ENCODE results near the gene COX8C. TPM values are rescaled to one million over a fixed set of nuclear protein-coding genes. Genes with fewer than 3 reads are reported as not detected.

The COX8C gene
- total and polyA plus RNA-seq, 10 of the 15 experiments (the other 5 are each of a cell fraction or from before 2014, with no cell fraction given), result 0.15 to 0.20 TPM; not detected in 8

- intact Hi-C loops (cut with micrococcal nuclease; ENCODE audit: unreplicated experiment) (no loop called here), in situ Hi-C loops (cut with MboI) (no loop called here)
- ATAC-seq, result no peak
- Histone ChIP-seq H3K9ac (ENCODE audit: control insufficient read depth, insufficient read depth, low read length) (no peak overlapping the region), H3K27me3 (replicated peaks in 1 of 2; ENCODE audit: control insufficient read depth in 2 of 2, insufficient read depth in 2 of 2, low read length in 1 of 2) (no peaks in the 10 kb centered on the region), H3K79me2 (ENCODE audit: control insufficient read depth, insufficient read depth, low read length) (peaks cover 34% of the 10 kb centered on the region), H3K9me3 (replicated peaks; ENCODE audit: control insufficient read depth, insufficient read depth, low read length) (no peaks in the 10 kb centered on the region), H4K20me1 (ENCODE audit: control insufficient read depth, insufficient read depth) (peaks cover 5% of the 10 kb centered on the region; the same call in 1 of the 2 replicates), H3K27ac (ENCODE audit: control insufficient read depth, insufficient read depth) (no peak overlapping the region), H3K4me3 (no peak overlapping the region), H2AFZ (ENCODE audit: control insufficient read depth, low read depth, low read length) (no peak overlapping the region), H3K4me2 (ENCODE audit: control insufficient read depth, insufficient read depth) (no peak overlapping the region), H3K4me1 (ENCODE audit: control insufficient read depth, insufficient read depth, low read length) (no peaks in the 10 kb centered on the region), H3K36me3 (ENCODE audit: control insufficient read depth in 2 of 2, insufficient read depth in 2 of 2, low read length in 1 of 2) (peaks cover 0 to 2% of the 10 kb centered on the region in 2 experiments; a peak in 2 of 4 replicates)
- no peak for FAIRE-seq
- no peak for DNase-seq (ENCODE audit: low read depth, low spot score)
- CTCF ChIA-PET, result interaction anchor here (0.9 to 1.5 kb wide), 3 partner anchors 8 to 11 kb away, joined by 3 to 4 read pairs (median 4); no protein-coding TSS in a partner anchor
- SMC1A ChIA-PET (ENCODE audit: uncharacterized antibody, unreplicated experiment), result interaction anchor here (1.0 to 1.5 kb wide), 2 partner anchors 13 to 68 kb away, joined by 3 to 5 read pairs; no protein-coding TSS in a partner anchor
- 100% methylated on average over 1 of the region's 1 CpG for WGBS (ENCODE audit: insufficient coverage, insufficient replicate concordance, low lambda C conversion rate, missing lambda C conversion rate)
- no TSS peak for BruUV-seq (replicated peaks)
- TF ChIP-seq CBX5 (IDR thresholded peaks at IDR 0.05; ENCODE audit: low read depth) (no peak), ZNF24 (IDR thresholded peaks at IDR 0.05) (no peak), ZBED1 (IDR thresholded peaks at IDR 0.05; ENCODE audit: borderline replicate concordance) (no peak), DPF2 (IDR thresholded peaks at IDR 0.05) (no peak), RUNX3 (IDR thresholded peaks at IDR 0.05; ENCODE audit: low read length) (no peak)
- POLR2A ChIA-PET, result interaction anchor here (0.6 to 1.2 kb wide), 3 partner anchors 9 to 503 kb away, joined by 3 to 5 read pairs (median 3); no protein-coding TSS in a partner anchor
- RAD21 ChIA-PET (ENCODE audit: unreplicated experiment), result no interaction called here
Observed at GRCh38 chr14:93304771-93305170, 42.2 kb upstream of the COX8C start.

GRCh38 chr14:93305725-93306418 lies 41.1 kb upstream of the COX8C start:
- 91% methylated on average over 6 of the region's 6 CpGs for WGBS (ENCODE audit: insufficient coverage, insufficient replicate concordance, low lambda C conversion rate, missing lambda C conversion rate)
- SMC1A ChIA-PET (ENCODE audit: uncharacterized antibody, unreplicated experiment), result interaction anchor here (1.0 to 1.5 kb wide), 3 partner anchors 10 to 69 kb away, joined by 3 to 5 read pairs (median 4); no protein-coding TSS in a partner anchor
- Histone ChIP-seq H3K4me1 (ENCODE audit: control insufficient read depth, insufficient read depth, low read length) (no peaks in the 10 kb centered on the region), H2AFZ (ENCODE audit: control insufficient read depth, low read depth, low read length) (no peak overlapping the region), H3K4me2 (ENCODE audit: control insufficient read depth, insufficient read depth) (no peak overlapping the region), H3K36me3 (ENCODE audit: control insufficient read depth in 2 of 2, insufficient read depth in 2 of 2, low read length in 1 of 2) (peaks cover 0 to 2% of the 10 kb centered on the region in 2 experiments; a peak in 1 of 4 replicates), H3K27me3 (replicated peaks in 1 of 2; ENCODE audit: control insufficient read depth in 2 of 2, insufficient read depth in 2 of 2, low read length in 1 of 2) (no peaks in the 10 kb centered on the region), H3K9me3 (replicated peaks; ENCODE audit: control insufficient read depth, insufficient read depth, low read length) (no peaks in the 10 kb centered on the region), H3K27ac (ENCODE audit: control insufficient read depth, insufficient read depth) (no peak overlapping the region), H3K79me2 (ENCODE audit: control insufficient read depth, insufficient read depth, low read length) (peaks cover 35% of the 10 kb centered on the region), H3K4me3 (no peak overlapping the region), H4K20me1 (ENCODE audit: control insufficient read depth, insufficient read depth) (peaks cover 5% of the 10 kb centered on the region; the same call in 1 of the 2 replicates), H3K9ac (ENCODE audit: control insufficient read depth, insufficient read depth, low read length) (no peak overlapping the region)
- RAD21 ChIA-PET (ENCODE audit: unreplicated experiment), result interaction anchor here (0.6 kb wide), 1 partner anchor 29 kb away, joined by 3 read pairs; no protein-coding TSS in a partner anchor
- CTCF ChIA-PET, result interaction anchor here (0.9 to 1.5 kb wide), 3 partner anchors 8 to 10 kb away, joined by 3 to 4 read pairs (median 4); no protein-coding TSS in a partner anchor
- no TSS peak for BruUV-seq (replicated peaks)
- intact Hi-C loops (cut with micrococcal nuclease; ENCODE audit: unreplicated experiment) (no loop called here), in situ Hi-C loops (cut with MboI) (no loop called here)
- POLR2A ChIA-PET, result interaction anchor here (1.2 kb wide), 2 partner anchors 10 to 24 kb away, joined by 3 to 5 read pairs; no protein-coding TSS in a partner anchor
- FAIRE-seq (no peak), ATAC-seq (no peak), DNase-seq (ENCODE audit: low read depth, low spot score) (no peak)
- no peak for TF ChIP-seq PAX5 (IDR thresholded peaks at IDR 0.05; ENCODE audit: borderline replicate concordance, low read depth, low read length)
- no peak for TF ChIP-seq MTA2 (IDR thresholded peaks at IDR 0.05; ENCODE audit: low read depth)
- TF ChIP-seq PKNOX1 (IDR thresholded peaks at IDR 0.05), result no peak
- no peak for TF ChIP-seq RBBP5 (conservative IDR thresholded peaks at IDR 0.05)
- no peak for TF ChIP-seq BHLHE40 (IDR thresholded peaks at IDR 0.05; ENCODE audit: borderline replicate concordance in 1 of 2, low read depth in 2 of 2, low read length in 1 of 2)
- no peak for TF ChIP-seq E2F4 (IDR thresholded peaks at IDR 0.05; ENCODE audit: low read depth, low read length)
- no peak for TF ChIP-seq CBX5 (IDR thresholded peaks at IDR 0.05; ENCODE audit: low read depth)
- TF ChIP-seq CHD4 (IDR thresholded peaks at IDR 0.05), result no peak

All from GM12878 (cell line).